HG02840 (cell line): Measurements from ENCODE around the gene GRK1.
"Not testable (repeated sequence)": the region's sequence is repeated elsewhere in the genome, so short reads cannot be mapped to it uniquely, and the experiment has no call there.

Experiments used
- ATAC-seq: cut with Tn5 transposase; IDR thresholded peaks from one replicate; pipeline ENCODE4 v1.9.1; 2021; ENCODE audit warnings: mild to moderate bottlenecking, moderate library complexity, moderate number of reproducible peaks; ENCODE audit not compliant: unreplicated experiment, low FRiP score

The GRK1 gene

DNA sequence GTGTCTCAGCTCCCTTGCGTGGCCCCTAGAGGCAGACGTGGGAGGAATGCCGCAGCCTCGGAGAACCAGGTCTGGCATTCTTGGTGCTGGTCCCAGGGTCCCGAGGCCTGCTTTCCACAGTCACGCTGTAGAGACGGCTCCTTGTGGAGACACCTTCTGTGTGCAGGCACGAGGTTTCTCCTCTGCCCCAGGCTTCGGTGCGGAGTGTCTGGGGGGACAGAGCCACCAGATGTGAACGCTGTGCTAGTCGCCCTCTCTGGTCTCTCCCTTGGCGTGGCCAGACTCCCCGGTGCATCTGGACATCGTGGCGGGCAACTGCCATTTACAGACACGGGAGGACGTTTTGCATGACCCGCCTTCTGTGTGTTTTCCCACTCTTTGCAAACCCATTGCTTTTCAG, 84.5 kb downstream of the GRK1 start:
- ATAC-seq = no peak

DNA sequence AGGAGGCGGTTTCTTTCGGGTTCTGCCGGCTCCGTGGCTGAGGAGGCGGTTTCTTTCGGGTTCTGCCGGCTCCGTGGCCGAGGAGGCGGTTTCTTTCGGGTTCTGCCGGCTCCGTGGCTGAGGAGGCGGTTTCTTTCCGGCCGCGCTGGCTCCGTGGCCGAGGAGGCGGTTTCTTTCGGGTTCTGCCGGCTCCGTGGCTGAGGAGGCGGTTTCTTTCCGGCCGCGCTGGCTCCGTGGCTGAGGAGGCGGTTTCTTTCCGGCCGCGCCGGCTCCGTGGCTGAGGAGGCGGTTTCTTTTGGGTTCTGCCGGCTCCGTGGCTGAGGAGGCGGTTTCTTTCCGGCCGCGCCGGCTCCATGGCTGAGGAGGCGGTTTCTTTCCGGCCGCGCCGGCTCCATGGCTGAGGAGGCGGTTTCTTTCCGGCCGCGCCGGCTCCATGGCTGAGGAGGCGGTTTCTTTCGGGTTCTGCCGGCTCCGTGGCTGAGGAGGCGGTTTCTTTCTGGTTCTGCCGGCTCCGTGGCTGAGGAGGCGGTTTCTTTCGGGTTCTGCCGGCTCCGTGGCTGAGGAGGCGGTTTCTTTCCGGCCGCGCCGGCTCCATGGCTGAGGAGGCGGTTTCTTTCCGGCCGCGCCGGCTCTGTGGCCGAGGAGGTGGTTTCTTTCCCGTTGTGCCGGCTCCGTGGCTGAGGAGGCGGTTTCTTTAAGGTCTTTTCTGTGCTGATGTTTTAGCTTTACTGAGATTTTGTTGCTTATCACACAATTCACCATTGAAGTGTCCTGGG, 85.4 kb downstream of the GRK1 start:
- not testable (repeated sequence) for ATAC-seq

- ATAC-seq = no peak
Measured at GRCh38 chr13:113753171-113753570, 86.2 kb downstream of the GRK1 start.

- no peak for ATAC-seq
Measured at GRCh38 chr13:113754242-113754641, 87.2 kb downstream of the GRK1 start.

GRCh38 chr13:113754691-113755090, 87.7 kb downstream of the GRK1 start:
- ATAC-seq = no peak

DNA sequence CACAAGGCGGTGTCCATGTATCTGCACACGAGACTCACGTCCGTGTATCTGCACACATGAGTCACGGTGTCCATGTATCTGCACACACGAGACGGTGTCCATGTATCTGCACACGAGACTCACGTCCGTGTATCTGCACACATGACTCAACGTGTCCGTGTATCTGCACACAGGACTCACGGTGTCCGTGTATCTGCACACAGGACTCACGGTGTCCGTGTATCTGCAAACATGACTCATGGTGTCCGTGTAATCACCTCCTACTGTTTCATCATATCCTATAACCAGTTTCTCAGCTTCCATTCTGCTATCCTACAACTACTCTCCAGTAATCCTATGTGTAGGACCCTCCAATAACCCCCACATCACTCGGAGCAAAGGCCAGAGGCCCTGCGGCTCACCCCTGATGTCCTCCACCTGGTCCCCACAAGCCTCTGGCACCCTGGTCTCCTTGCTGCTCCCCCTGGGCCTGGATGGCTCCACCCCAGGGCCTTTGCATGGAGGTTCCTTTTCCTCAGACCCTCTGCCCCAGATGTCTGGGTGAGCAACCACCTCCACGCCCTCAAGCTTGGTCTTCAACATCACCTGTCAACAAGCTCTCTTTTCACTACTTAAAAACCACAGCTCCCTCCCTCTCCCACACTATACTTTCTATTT, 89.5 kb downstream of the GRK1 start:
- no peak for ATAC-seq

GRCh38 chr13:113758651-113759524, 91.9 kb downstream of the GRK1 start, which contains the start of gene TMEM255B:
TMEM255B (plus strand) TSS chr13:113759226; CDS start chr13:113759270, 44 bp downstream.
- ATAC-seq = no peak

DNA sequence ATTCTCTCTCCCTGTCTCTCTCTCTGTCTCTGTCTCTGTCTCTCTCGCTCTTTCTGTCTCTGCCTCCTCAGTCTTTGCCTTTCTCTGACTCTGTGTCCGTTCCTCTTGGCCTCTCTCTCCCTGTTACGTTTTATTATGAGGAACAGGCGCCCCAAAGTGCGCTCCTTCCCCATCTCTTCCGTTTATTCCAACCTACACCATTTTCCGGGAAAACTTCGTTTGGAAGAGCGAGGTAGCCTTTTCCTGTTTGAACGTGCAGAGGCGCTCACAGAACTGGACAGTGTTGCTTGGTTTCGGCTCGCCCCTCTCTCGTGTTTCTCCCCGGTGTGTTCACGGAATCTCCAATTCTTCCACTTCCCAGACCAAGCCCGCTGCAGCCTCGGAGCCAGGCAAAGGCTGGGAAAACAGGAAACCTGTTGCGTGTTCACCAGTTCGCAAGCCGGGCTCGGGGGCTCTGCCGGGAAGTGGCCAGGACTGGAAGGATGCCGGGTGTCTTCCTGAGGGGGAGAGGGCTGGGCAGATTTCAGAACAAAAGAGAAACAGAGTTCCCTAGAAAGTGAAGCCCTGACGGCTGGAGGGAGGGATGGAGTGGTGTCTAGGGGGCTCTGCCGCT, 92.6 kb downstream of the GRK1 start:
- ATAC-seq = no peak

DNA sequence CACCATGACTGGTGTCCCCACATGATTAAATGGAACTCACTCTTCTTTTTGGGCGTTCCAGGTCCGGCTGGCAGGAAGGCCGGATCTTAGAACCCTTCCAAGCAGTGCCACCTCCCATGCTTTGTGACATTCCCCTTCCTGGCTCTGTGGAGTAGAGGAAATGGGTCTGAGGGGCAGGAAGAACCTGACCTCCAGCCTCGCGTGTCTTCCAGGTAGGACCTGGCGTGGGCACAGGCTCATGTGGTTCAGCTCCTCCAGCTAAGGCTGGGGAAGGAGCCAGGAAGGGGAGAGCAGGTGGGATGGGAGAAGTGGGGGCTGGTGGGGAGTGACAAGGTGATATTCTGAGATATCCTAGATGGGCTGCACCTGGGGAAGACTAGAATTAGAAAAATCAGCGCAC, 94.1 kb downstream of the GRK1 start:
- no peak for ATAC-seq

GRCh38 chr13:113762075-113762474, 95.1 kb downstream of the GRK1 start:
- no peak for ATAC-seq

DNA sequence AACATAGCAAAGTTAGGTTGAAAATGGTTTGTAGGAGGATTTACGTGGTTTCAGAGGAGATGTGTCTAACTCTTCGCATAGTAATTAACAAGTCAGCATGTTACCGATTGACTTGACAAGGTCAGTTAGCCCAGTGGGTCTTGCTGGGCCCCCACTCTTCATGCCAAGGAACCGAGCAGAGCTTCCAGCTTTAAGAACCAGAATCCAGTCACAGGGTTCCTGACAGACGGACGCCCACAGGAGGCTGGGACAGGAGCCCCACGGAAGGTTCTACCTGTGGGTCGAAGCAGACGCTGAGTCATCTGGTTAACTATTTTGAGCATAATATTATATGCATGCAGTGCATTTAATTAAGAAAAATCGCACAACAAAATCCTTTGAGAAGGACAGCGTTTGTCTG, 95.5 kb downstream of the GRK1 start:
- no peak for ATAC-seq

GRCh38 chr13:113763254-113763653, 96.2 kb downstream of the GRK1 start:
- ATAC-seq = no peak

DNA sequence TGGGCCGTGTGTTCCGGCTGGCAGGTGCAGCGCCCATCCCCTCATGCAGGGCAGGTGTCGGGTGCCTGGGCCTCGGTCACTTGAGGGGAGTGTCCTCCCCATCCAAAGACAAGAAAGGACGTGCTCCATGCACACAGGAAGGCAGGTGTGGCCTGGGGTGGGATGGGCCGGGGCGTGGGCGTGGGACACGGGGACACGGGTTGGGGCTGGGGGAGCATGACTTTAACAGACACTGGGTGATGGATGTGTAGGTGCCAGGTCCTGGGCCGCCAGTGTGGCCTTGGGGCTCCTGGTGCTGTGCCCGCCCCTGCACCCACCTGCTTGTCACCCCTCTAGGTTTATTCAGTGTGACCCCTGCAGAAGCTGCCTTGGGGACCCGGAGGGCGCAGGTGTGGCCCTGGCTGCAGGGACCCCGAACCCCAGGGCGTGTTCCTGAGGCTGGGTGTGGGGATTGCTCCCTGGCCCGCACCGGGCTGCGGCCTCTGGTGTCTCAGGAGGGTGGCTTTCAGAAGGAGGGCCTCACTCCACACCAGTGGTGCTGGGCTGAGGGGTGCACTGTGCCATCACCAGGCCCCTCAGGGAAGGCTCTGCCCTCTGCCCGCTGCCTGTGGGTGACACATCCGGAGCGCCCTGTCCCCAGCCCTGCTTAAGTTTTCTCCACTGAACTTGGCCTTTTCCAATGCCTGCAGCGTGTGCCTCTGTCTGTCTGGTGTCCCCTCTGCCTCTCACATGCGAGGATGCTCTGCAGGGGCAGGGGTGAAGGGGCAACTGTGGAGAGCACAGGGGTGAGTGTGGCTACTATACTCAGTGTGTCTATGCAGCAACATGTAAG, 97.2 kb downstream of the GRK1 start:
- no peak for ATAC-seq

DNA sequence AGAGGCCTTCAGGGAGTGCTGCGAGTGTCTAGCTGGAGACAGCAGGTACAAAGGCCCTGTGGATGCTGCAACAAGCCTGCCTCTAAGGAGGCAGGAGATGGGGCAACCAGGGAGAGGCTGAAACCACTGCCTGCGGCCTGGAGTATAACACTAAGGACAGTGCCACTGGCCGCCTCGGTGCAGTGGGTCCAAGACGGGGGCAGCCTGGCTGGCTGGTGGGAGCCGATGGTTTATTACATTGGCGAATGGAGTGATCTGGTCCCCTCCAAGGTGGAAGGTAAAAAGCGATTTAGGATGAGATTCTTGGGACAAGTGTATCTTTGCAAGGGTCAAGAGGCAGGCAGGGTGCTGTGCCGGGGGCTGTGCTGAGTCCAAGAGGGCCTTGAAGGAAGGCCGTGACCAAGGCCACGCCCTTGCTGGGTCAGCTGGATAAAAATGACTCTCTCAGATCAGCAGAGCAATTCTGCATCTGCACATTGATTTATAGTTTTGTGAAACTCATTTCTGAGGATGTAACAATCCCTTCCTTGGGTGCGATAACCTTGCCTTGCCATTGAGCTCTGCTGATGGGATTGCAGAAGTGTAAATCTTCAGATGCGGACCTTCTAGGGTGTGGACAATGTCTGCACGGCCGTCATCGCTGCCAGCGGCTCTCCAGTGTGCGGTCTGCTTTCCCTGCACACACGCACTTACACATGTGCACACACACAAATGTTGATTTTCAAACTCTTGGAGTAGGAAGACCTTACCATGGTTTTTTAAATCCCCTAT, 98.0 kb downstream of the GRK1 start:
- ATAC-seq = no peak

GRCh38 chr13:113765564-113765910, 98.5 kb downstream of the GRK1 start:
- no peak for ATAC-seq

DNA sequence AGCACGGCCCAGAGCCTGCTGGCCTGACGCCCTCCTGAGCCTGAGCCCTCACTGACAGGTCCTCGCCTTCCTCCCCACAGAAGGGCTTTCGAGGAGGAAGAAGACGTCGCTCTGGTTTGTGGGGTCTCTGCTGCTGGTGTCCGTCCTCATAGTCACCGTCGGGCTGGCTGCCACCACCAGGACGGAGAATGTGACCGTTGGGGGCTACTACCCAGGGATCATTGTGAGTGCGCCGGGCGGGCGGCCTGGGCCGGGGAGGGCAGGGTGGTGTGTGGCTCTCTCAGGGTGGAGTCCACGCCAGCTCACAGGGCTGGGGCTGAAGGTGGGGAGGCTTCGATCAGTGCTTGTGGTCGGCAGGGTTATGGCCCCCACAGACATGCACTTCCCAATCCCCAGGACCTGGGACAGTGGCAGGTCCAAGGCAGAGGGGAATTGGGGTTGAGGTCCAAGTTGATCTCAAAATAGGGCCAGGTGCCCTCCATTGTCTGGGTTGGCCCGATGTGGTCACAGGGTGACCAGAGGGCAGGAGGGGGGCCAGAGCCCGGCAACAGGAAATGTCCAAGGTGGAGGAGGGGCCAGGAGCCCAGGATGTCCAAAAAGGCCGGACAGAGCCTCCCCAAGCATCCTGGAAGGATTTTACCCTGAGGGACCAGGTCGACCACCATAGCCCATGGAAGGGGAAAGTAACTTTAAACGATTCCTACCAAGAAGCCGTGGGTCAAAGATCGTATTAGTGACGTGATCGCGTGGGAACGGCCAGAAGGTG, 99.2 kb downstream of the GRK1 start:
- ATAC-seq = no peak

- no peak for ATAC-seq
Measured at GRCh38 chr13:113767366-113767765, 100.3 kb downstream of the GRK1 start.
